HEK293 (cell line): ENCODE results near the gene ADAMTS20.
A peak's percentile ranks its signal among the peaks of the same experiment; 100 is the strongest.

Source experiments
- CTCF ChIA-PET: fragments of 350-600 bp; formaldehyde crosslinking; extraction: SDS; loops from one replicate; lab custom pipeline; 2021; ENCODE audit warnings: antibody characterized with exemption; lab: Yijun Ruan, JAX
- POLR2A ChIA-PET: fragments of 300-600 bp; formaldehyde crosslinking; extraction: SDS; loops from one replicate; lab custom pipeline; 2020; ENCODE audit warnings: antibody characterized with exemption, inconsistent platforms; lab: Yijun Ruan, JAX
- H3K27ac ChIP-seq: fragments of 200-500 bp; sonication (Bioruptor generic); 2 replicates; pipeline ENCODE4 v1.5.1; 2014; ENCODE audit warnings: low read depth, low read length, control low read depth, inconsistent platforms; ENCODE audit errors: extremely low read depth
- H3K36me3 ChIP-seq, 2 experiments: fragments of 200-500 bp in 1 of 2; sonication (Bioruptor generic) in 1 of 2; 1 replicate in 1 of 2; 2 replicates in 1 of 2; pipeline ENCODE4 v1.5.1; 2014 to 2017; ENCODE audit warnings: inconsistent platforms in 2 of 2, low read length in 2 of 2; ENCODE audit not compliant: control insufficient read depth in 2 of 2, insufficient read depth in 1 of 2
- H3K4me1 ChIP-seq: fragments of 200-500 bp; sonication (Bioruptor generic); 2 replicates; pipeline ENCODE4 v1.5.1; 2014; ENCODE audit warnings: mild to moderate bottlenecking, low read length, inconsistent platforms; ENCODE audit not compliant: control insufficient read depth, insufficient read depth
- H3K4me3 ChIP-seq: 2 replicates; pipeline ENCODE4 v1.5.1; 2011; ENCODE audit warnings: low read depth, mild to moderate bottlenecking, control low read depth, low read length, moderate library complexity
- H3K9me3 ChIP-seq: fragments of 200-500 bp; sonication (Bioruptor generic); 2 replicates; pipeline ENCODE4 v1.5.1; 2014; ENCODE audit warnings: low read depth, low read length, inconsistent platforms; ENCODE audit not compliant: control insufficient read depth, insufficient read depth
- MZF1 ChIP-seq: fragments of 450-650 bp; formaldehyde crosslinking; IDR thresholded peaks from 2 replicates; pipeline ENCODE4 v1.5.1; 2017; ENCODE audit warnings: missing biosample characterization, missing genetic modification characterization, borderline replicate concordance
- PATZ1 ChIP-seq: fragments of 450-650 bp; formaldehyde crosslinking; IDR thresholded peaks from 2 replicates; pipeline ENCODE4 v1.5.1; 2016; ENCODE audit warnings: missing biosample characterization, missing genetic modification characterization
- ZBTB20 ChIP-seq: fragments of 450-650 bp; formaldehyde crosslinking; IDR thresholded peaks from 2 replicates; pipeline ENCODE4 v1.5.1; 2016; ENCODE audit warnings: missing biosample characterization, missing genetic modification characterization
- ZBTB26 ChIP-seq: fragments of 450-650 bp; formaldehyde crosslinking; optimal IDR thresholded peaks from 2 replicates; pipeline ENCODE3; 2016; ENCODE audit warnings: missing biosample characterization, mild to moderate bottlenecking, missing genetic modification characterization
- ZBTB49 ChIP-seq: fragments of 450-650 bp; formaldehyde crosslinking; IDR thresholded peaks from 2 replicates; pipeline ENCODE4 v1.5.1; 2016; ENCODE audit warnings: missing biosample characterization, missing genetic modification characterization, low read depth
- ZNF10 ChIP-seq: fragments of 450-650 bp; formaldehyde crosslinking; IDR thresholded peaks from 2 replicates; pipeline ENCODE4 v1.5.1; 2017; ENCODE audit warnings: missing biosample characterization, missing genetic modification characterization
- ZNF133 ChIP-seq: fragments of 450-650 bp; formaldehyde crosslinking; IDR thresholded peaks from 2 replicates; pipeline ENCODE4 v1.5.1; 2016; ENCODE audit warnings: missing biosample characterization, missing genetic modification characterization
- ZNF571 ChIP-seq: fragments of 450-650 bp; formaldehyde crosslinking; IDR thresholded peaks from 2 replicates; pipeline ENCODE4 v1.5.0; 2017; ENCODE audit warnings: missing biosample characterization, missing genetic modification characterization
- ZNF629 ChIP-seq: fragments of 450-650 bp; formaldehyde crosslinking; IDR thresholded peaks from 2 replicates; pipeline ENCODE4 v1.5.1; 2017; ENCODE audit warnings: missing biosample characterization, missing genetic modification characterization
- ZNF654 ChIP-seq: fragments of 450-650 bp; formaldehyde crosslinking; IDR thresholded peaks from 2 replicates; pipeline ENCODE4 v1.5.1; 2016; ENCODE audit warnings: low read depth, missing biosample characterization, missing genetic modification characterization
- ZNF768 ChIP-seq: fragments of 450-650 bp; formaldehyde crosslinking; IDR thresholded peaks from 2 replicates; pipeline ENCODE4 v1.5.1; 2018; ENCODE audit warnings: missing biosample characterization, mild to moderate bottlenecking, missing genetic modification characterization
- ZNF776 ChIP-seq: fragments of 450-650 bp; formaldehyde crosslinking; IDR thresholded peaks from 2 replicates; pipeline ENCODE4 v1.5.0; 2017; ENCODE audit warnings: missing biosample characterization, missing genetic modification characterization, borderline replicate concordance
- ZNF843 ChIP-seq: fragments of 450-650 bp; formaldehyde crosslinking; IDR thresholded peaks from 2 replicates; pipeline ENCODE4 v1.5.1; 2016; ENCODE audit warnings: missing biosample characterization, missing genetic modification characterization
- TF ChIP-seq, protein P1 (sequence below): fragments of 450-650 bp; formaldehyde crosslinking; IDR thresholded peaks from 2 replicates; pipeline ENCODE4 v1.5.1; 2016; ENCODE audit warnings: missing biosample characterization, missing genetic modification characterization
- TF ChIP-seq, protein P2 (sequence below): fragments of 450-650 bp; formaldehyde crosslinking; IDR thresholded peaks from 2 replicates; pipeline ENCODE4 v1.5.1; 2016; ENCODE audit warnings: missing biosample characterization, missing genetic modification characterization, low read depth
- TF ChIP-seq, protein P3 (sequence below): fragments of 450-650 bp; formaldehyde crosslinking; IDR thresholded peaks from 2 replicates; pipeline ENCODE4 v1.5.1; 2017; ENCODE audit warnings: missing biosample characterization, missing genetic modification characterization

The ADAMTS20 gene

DNA sequence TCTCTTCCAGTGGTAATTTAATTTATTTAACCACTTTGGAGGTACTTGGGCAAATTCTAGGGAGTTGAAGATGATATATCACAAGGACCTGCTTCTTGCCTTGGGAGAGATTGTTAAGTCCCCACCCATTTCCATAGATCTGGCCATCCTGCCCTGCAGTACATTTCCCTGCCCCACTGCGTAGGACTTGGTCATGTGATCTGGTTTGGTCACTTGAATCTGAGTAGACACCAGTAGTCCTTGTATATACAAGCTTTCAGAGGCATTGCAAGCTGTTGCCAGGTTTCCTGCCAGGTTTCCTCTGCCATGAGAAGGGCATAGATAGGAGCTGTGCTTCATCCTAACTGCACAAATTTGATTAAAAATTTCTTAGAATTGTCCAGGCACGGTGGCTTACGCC is 200.0 kb downstream of the ADAMTS20 start (continued):
- TF ChIP-seq ZBTB49 (no peak), ZNF776 (no peak), ZNF571 (tag by site-specific recombination) (no peak), ZBTB20 (no peak)
- TF ChIP-seq, protein P1, sequence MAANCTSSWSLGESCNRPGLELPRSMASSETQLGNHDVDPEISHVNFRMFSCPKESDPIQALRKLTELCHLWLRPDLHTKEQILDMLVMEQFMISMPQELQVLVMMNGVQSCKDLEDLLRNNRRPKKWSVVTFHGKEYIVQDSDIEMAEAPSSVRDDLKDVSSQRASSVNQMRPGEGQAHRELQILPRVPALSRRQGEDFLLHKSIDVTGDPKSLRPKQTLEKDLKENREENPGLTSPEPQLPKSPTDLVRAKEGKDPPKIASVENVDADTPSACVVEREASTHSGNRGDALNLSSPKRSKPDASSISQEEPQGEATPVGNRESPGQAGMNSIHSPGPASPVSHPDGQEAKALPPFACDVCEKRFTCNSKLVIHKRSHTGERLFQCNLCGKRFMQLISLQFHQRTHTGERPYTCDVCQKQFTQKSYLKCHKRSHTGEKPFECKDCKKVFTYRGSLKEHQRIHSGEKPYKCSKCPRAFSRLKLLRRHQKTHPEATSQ (tag by site-specific recombination), result no peak

DNA sequence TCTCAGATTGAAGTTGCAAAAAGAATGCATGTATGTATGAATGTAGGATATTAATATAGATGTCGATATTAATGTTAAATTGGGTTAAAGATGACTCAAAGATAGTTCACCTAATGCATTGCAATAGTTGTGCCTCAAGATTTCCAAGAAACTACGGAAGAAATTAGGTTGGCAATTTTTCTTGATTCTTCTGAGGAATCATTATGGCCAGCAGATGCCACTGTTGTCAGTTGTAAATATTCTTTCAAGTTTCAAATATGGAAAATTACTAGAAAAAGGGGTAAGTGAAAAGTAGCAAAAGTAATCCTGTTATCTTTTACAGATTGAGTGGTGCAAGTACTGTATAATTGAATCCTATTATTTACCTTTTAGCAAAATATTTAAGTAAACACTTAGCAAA is 202.1 kb downstream of the ADAMTS20 start:
- TF ChIP-seq PATZ1 (tag by site-specific recombination) (no peak), ZNF629 (tag by site-specific recombination) (no peak), ZNF133 (tag by site-specific recombination) (peak; percentile 44; the same call in 1 of the 2 replicates), ZNF654 (peak; percentile 32), ZNF768 (tag by site-specific recombination) (no peak)
- TF ChIP-seq, protein P2, sequence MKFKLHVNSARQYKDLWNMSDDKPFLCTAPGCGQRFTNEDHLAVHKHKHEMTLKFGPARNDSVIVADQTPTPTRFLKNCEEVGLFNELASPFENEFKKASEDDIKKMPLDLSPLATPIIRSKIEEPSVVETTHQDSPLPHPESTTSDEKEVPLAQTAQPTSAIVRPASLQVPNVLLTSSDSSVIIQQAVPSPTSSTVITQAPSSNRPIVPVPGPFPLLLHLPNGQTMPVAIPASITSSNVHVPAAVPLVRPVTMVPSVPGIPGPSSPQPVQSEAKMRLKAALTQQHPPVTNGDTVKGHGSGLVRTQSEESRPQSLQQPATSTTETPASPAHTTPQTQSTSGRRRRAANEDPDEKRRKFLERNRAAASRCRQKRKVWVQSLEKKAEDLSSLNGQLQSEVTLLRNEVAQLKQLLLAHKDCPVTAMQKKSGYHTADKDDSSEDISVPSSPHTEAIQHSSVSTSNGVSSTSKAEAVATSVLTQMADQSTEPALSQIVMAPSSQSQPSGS, result no peak
- POLR2A ChIA-PET, result no interaction called here
- CTCF ChIA-PET, result interaction anchor here (0.6 to 1.1 kb wide), 3 partner anchors 11 to 504 kb away, joined by 3 to 5 read pairs (median 3); no protein-coding TSS in a partner anchor

GRCh38 chr12:43348221-43348620 is 203.8 kb downstream of the ADAMTS20 start:
- TF ChIP-seq ZNF843 (tag by site-specific recombination), result no peak
- no peak for TF ChIP-seq ZBTB20
- no peak for TF ChIP-seq MZF1 (tag by site-specific recombination)
- no peak for TF ChIP-seq ZNF10
- no peak for TF ChIP-seq ZBTB26
- TF ChIP-seq, protein P3, sequence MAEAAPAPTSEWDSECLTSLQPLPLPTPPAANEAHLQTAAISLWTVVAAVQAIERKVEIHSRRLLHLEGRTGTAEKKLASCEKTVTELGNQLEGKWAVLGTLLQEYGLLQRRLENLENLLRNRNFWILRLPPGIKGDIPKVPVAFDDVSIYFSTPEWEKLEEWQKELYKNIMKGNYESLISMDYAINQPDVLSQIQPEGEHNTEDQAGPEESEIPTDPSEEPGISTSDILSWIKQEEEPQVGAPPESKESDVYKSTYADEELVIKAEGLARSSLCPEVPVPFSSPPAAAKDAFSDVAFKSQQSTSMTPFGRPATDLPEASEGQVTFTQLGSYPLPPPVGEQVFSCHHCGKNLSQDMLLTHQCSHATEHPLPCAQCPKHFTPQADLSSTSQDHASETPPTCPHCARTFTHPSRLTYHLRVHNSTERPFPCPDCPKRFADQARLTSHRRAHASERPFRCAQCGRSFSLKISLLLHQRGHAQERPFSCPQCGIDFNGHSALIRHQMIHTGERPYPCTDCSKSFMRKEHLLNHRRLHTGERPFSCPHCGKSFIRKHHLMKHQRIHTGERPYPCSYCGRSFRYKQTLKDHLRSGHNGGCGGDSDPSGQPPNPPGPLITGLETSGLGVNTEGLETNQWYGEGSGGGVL (tag by site-specific recombination), result no peak
- Histone ChIP-seq H3K27ac (no peak overlapping the region), H3K4me1 (no peaks in the 10 kb centered on the region), H3K4me3 (no peak overlapping the region), H3K36me3 (no peaks in the 10 kb centered on the region), H3K9me3 (no peaks in the 10 kb centered on the region)
- POLR2A ChIA-PET, result no interaction called here
- CTCF ChIA-PET, result interaction anchor here (1.2 kb wide), 1 partner anchor 10 kb away, joined by 5 read pairs; no protein-coding TSS in a partner anchor

More for the DNA sequence above, 202.1 kb downstream of the ADAMTS20 start:
- H3K4me3 ChIP-seq, result no peak overlapping the region
- no peaks in the 10 kb centered on the region for H3K36me3 ChIP-seq
- H3K4me1 ChIP-seq, result no peaks in the 10 kb centered on the region
- no peaks in the 10 kb centered on the region for H3K9me3 ChIP-seq
- no peak overlapping the region for H3K27ac ChIP-seq
